KG1 (cell line): ENCODE measurements around the gene DEFB132.

Experiments used
- DNase-seq: peaks from one replicate; lab custom pipeline; 2025; lab: John Stamatoyannopoulos, UW

Gene DEFB132

GRCh38 chr20:297925-298775, 40.6 kb downstream of the DEFB132 start:
- DNase-seq = no peak

- no peak for DNase-seq
These were observed 41.4 kb downstream of the DEFB132 start for GRCh38 chr20:298776-299391.

GRCh38 chr20:300345-300990, 42.9 kb downstream of the DEFB132 start:
- no peak for DNase-seq

- DNase-seq = no peak
These were observed 44.6 kb downstream of the DEFB132 start for GRCh38 chr20:301886-302848.

- DNase-seq = no peak
These were observed 48.2 kb downstream of the DEFB132 start for GRCh38 chr20:305745-306144.

GRCh38 chr20:308427-309038, 51.0 kb downstream of the DEFB132 start:
- DNase-seq = no peak

GRCh38 chr20:309306-309840, 51.8 kb downstream of the DEFB132 start:
- no peak for DNase-seq

GRCh38 chr20:309841-310644, 52.5 kb downstream of the DEFB132 start:
- no peak for DNase-seq

GRCh38 chr20:310645-311044, 53.1 kb downstream of the DEFB132 start:
- no peak for DNase-seq
